Fibroblast of lung (primary cell): ENCODE data around the gene TRA2B.

ENCODE experiments used
- CTCF ChIP-seq, 2 donors: IDR thresholded peaks in 1 of 2; conservative IDR thresholded peaks in 1 of 2; 1 replicate in 1 of 2; 2 replicates in 1 of 2; pipeline ENCODE4 v1.5.1; 2011 to 2012; ENCODE audit warnings: low read length in 2 of 2, control low read depth in 1 of 2, inconsistent platforms in 1 of 2, low read depth in 1 of 2, mild to moderate bottlenecking in 1 of 2
- EZH2 ChIP-seq: IDR thresholded peaks from 2 replicates; pipeline ENCODE4 v1.5.1; 2012; ENCODE audit warnings: low read length, control low read depth, mild to moderate bottlenecking; ENCODE audit errors: missing control alignments

- TF ChIP-seq EZH2, result no peak
- no peak for TF ChIP-seq CTCF (conservative IDR thresholded peaks at IDR 0.05 in 1 of 2, IDR thresholded peaks at IDR 0.05 in 1 of 2; ENCODE audit: low read depth in 1 of 2, low read length in 2 of 2)
Measured at GRCh38 chr3:185949515-185949914, 11.7 kb upstream of the TRA2B start.
